H1 (cell line): ENCODE data around the gene FUBP3. TPM values are rescaled to one million over a fixed set of nuclear protein-coding genes. Genes with fewer than 3 reads are reported as not detected.

Experiments used
- SIX5 ChIP-seq: IDR thresholded peaks from 2 replicates; pipeline ENCODE4 v1.6.1; 2011; ENCODE audit warnings: mild to moderate bottlenecking, low read depth, low read length
- SUZ12 ChIP-seq: fragments of 200-600 bp; sonication (generic); IDR thresholded peaks from 2 replicates; pipeline ENCODE4 v1.6.1; 2012; ENCODE audit warnings: mild to moderate bottlenecking, inconsistent platforms, low read length, moderate library complexity, mixed read lengths
- polyA plus RNA-seq, 7 experiments: library from polyadenylated mRNA; depleted of rRNA in 3 of 7; stranded (reverse) in 5 of 7; unstranded in 2 of 7; fragments of >200 nt in 5 of 7; fragments of 200-250 nt in 2 of 7; gene quantifications; 1 replicate in 5 of 7; 2 replicates in 1 of 7; 4 replicates in 1 of 7; pipeline versions ENCODE4 v1.2.1 to v1.2.3, GENCODE V29; 2011 to 2013; ENCODE audit warnings: missing spikeins in 2 of 7, mixed read lengths in 2 of 7
- total RNA-seq: library from RNA; stranded (reverse); fragmentation: NEBNext Ultra II Directional; extraction: Animal tissue kit (Norgen Biotek cat#: 25700); gene quantifications from 2 replicates; pipeline ENCODE4 v1.2.1, GENCODE V29; 2021

FUBP3 gene
- total and polyA plus RNA-seq, 2 of the 8 experiments (the other 6 are each of a cell fraction or from before 2014, with no cell fraction given) = 23.7 to 76.4 TPM

DNA sequence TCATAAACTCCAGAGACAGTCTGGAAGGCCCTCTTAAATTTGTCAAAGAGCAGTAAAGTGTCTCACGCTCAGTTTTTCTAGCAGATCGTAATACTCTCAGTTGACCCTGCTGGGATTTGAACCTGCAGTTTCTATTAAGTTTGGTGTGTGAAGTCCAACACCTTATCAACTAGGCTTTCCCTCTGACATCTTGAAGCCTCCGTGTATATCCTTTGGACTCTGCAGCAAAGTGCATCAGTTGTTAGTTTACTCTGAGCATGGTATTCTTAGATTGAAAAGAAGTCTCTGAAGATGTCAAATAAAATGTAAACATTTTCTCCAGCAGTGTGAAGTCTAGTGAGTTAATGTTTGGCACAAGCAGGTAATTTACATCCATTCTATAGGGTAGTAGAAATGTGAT is 2.4 kb downstream of the FUBP3 start (continued):
- TF ChIP-seq SUZ12 = no peak
- TF ChIP-seq SIX5 = no peak
